ENCODE results near the gene KLK8. TPM values are rescaled to one million over a fixed set of nuclear protein-coding genes. Genes with fewer than 3 reads are reported as not detected.
A peak's percentile ranks its signal among the peaks of the same experiment; 100 is the strongest.
"Not testable (repeated sequence)": the region's sequence is repeated elsewhere in the genome, so short reads cannot be mapped to it uniquely, and the experiment has no call there.

The KLK8 gene
- total and polyA plus RNA-seq, 2 experiments from 2014 or later = 4.9 to 14.6 TPM

- TF ChIP-seq ZNF462 (CRISPR knock-in tag; IDR thresholded peaks at IDR 0.05) = no peak
Measured at GRCh38 chr19:50992666-50993035, 8.8 kb downstream of the KLK8 start (continued).

DNA sequence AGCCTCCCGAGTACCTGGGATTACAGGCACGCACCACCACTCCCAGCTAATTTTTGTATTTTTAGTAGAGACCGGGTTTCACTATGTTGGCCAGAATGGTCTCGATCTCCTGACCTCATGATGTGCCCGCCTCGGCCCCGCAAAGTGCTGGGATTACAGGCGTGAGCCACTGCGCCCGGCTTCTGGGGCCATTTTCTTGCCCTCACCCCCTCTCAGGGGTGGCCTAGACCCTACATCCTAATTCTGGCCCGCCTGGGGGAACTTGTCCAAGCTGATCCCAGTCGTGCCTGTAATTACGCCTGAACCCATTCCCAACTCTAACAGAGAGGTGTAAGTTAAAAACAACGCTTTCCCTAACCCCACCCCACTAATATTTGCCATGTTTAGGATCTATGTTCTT, 17.0 kb downstream of the KLK8 start:
- not testable (repeated sequence) for H3K27me3 Mint-ChIP-seq (ENCODE audit: insufficient read depth, low read depth, poor library complexity); H3K9me2 ChIP-seq (ENCODE audit: insufficient read depth); H3K36me3 Mint-ChIP-seq (ENCODE audit: low read depth); H4K20me1 ChIP-seq (replicated peaks; ENCODE audit: insufficient read depth); H3K27ac Mint-ChIP-seq; H3K4me1 ChIP-seq (ENCODE audit: insufficient read depth); DNase-seq (ENCODE audit: low spot score); H3K79me2 ChIP-seq (replicated peaks; ENCODE audit: insufficient read depth); H3K27ac ChIP-seq (ENCODE audit: low read depth); H3K9me3 Mint-ChIP-seq; H3K36me3 ChIP-seq (ENCODE audit: insufficient read depth); H3F3A ChIP-seq (replicated peaks; ENCODE audit: low read depth); H3K4me1 Mint-ChIP-seq; ATAC-seq
- peak overlapping the region; percentile 93 for H2AFZ ChIP-seq
- H3K27me3 ChIP-seq (ENCODE audit: insufficient read depth) = peaks cover 22% of the 10 kb centered on the region
- peak overlapping the region; percentile 50; the same call in 2 of the 3 replicates for H3K4me3 Mint-ChIP-seq
- peak overlapping the region; percentile 64 for H3K4me3 ChIP-seq
- peak overlapping the region; percentile 84 for H3K4me2 ChIP-seq

DNA sequence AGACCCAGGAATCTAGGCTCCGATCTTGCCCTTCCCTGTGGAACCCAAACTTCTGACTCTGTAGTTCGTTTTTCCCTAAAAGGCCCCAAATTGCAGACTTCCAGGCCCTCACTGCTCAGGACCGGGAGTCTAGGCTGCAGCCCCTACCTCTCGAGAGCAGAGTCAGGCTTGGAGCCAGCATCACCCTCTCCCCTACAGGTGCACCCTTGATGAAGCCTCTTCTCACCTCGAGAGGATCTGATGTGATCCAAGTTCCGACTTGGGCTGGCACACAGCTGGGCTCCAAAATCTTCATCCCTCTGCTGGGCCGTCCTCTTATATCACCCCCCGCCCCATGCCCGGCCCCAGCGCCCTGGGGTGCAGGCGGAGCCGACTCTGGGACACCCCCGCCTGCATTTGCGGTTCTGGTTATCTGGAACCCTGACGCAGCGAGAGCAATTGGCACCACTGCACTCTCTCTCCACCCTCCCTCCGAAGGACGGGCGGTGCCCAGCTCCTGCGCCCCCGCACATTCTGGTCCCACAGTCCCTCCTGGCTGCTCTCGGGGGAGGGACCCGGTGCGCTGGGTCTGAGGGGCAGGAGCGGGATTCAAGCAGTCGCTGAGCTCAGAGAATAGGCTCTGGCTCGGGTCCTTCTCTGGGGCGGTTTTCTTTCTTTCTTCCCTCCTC, 17.6 kb downstream of the KLK8 start, which contains the start of gene KLK7:
Gene KLK7, minus strand, starts transcription at position 293 of the 668 bp plus-strand sequence. CDS start 1,518 bp downstream, outside the sequence.
- Histone ChIP-seq H4K20me1 (replicated peaks; ENCODE audit: insufficient read depth) (no peaks in the 10 kb centered on the region), H3K9me2 (ENCODE audit: insufficient read depth) (no peaks in the 10 kb centered on the region), H3K36me3 (ENCODE audit: insufficient read depth) (no peaks in the 10 kb centered on the region), H3K27me3 (ENCODE audit: insufficient read depth) (peaks cover 22% of the 10 kb centered on the region), H2AFZ (peak within 1 kb of the TSS; percentile 93), H3K79me2 (replicated peaks; ENCODE audit: insufficient read depth) (no peaks in the 10 kb centered on the region), H3K4me2 (peak within 1 kb of the TSS; percentile 84), H3K27ac (ENCODE audit: low read depth) (no peak within 1 kb of the TSS), H3K4me1 (ENCODE audit: insufficient read depth) (peaks cover 9% of the 10 kb centered on the region), H3K4me3 (peak within 1 kb of the TSS; percentile 64), H3F3A (replicated peaks; ENCODE audit: low read depth) (no peaks in the 10 kb centered on the region)
- H3K27me3 Mint-ChIP-seq (ENCODE audit: insufficient read depth, low read depth, poor library complexity) = no peaks in the 10 kb centered on the region
- ATAC-seq (peak; percentile 77), DNase-seq (ENCODE audit: low spot score) (peak; percentile 54)
- peak within 1 kb of the TSS; percentile 50; the same call in 2 of the 3 replicates for H3K4me3 Mint-ChIP-seq
- H3K27ac Mint-ChIP-seq = no peak within 1 kb of the TSS
- H3K36me3 Mint-ChIP-seq (ENCODE audit: low read depth) = no peaks in the 10 kb centered on the region; the same call in 2 of the 3 replicates
- H3K9me3 Mint-ChIP-seq = peaks cover 2% of the 10 kb centered on the region; the same call in 1 of the 3 replicates
- peaks cover 13% of the 10 kb centered on the region for H3K4me1 Mint-ChIP-seq
- TF ChIP-seq CREB1 (CRISPR knock-in tag; IDR thresholded peaks at IDR 0.05; ENCODE audit: low read depth) (no peak), JUNB (IDR thresholded peaks at IDR 0.05; ENCODE audit: unreplicated experiment) (no peak), ZNF114 (CRISPR knock-in tag; IDR thresholded peaks at IDR 0.05) (no peak), EZH2 (IDR thresholded peaks at IDR 0.05; ENCODE audit: low read depth, unreplicated experiment) (no peak), STAT1 (IDR thresholded peaks at IDR 0.05; ENCODE audit: unreplicated experiment) (no peak), NANOG (IDR thresholded peaks at IDR 0.05; ENCODE audit: borderline replicate concordance) (no peak)
- TF ChIP-seq, protein P1, sequence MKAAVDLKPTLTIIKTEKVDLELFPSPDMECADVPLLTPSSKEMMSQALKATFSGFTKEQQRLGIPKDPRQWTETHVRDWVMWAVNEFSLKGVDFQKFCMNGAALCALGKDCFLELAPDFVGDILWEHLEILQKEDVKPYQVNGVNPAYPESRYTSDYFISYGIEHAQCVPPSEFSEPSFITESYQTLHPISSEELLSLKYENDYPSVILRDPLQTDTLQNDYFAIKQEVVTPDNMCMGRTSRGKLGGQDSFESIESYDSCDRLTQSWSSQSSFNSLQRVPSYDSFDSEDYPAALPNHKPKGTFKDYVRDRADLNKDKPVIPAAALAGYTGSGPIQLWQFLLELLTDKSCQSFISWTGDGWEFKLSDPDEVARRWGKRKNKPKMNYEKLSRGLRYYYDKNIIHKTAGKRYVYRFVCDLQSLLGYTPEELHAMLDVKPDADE (IDR thresholded peaks at IDR 0.05) = no peak

Measured in GM23338 (cell line).